ELR (cell line): ENCODE data around the gene NCAPH2.

Experiments
- DNase-seq: peaks from one replicate; pipeline ENCODE4 v3.0.0-alpha.2; 2015; ENCODE audit warnings: low read depth

The NCAPH2 gene

GRCh38 chr22:50507991-50508884, at the start of gene NCAPH2:
TSS of gene NCAPH2 (plus strand) at chr22:50508224. CDS start at chr22:50508338, 114 bp downstream.
- peak; percentile 98 for DNase-seq

GRCh38 chr22:50459016-50459415, 49.0 kb upstream of the NCAPH2 start:
- no peak for DNase-seq

GRCh38 chr22:50459496-50460140, 48.4 kb upstream of the NCAPH2 start:
- DNase-seq, result no peak

- DNase-seq, result no peak
These were observed 47.1 kb upstream of the NCAPH2 start for GRCh38 chr22:50460938-50461337.

- no peak for DNase-seq
These were observed 46.5 kb upstream of the NCAPH2 start for GRCh38 chr22:50461536-50461935.

- DNase-seq, result no peak
These were observed 46.0 kb upstream of the NCAPH2 start for GRCh38 chr22:50461979-50462540.

- DNase-seq, result no peak
These were observed 44.7 kb upstream of the NCAPH2 start for GRCh38 chr22:50463188-50463900.

- no peak for DNase-seq
These were observed 43.6 kb upstream of the NCAPH2 start for GRCh38 chr22:50464451-50464850.

- DNase-seq, result no peak
These were observed 42.7 kb upstream of the NCAPH2 start for GRCh38 chr22:50465066-50465930.

- DNase-seq, result no peak
These were observed 40.7 kb upstream of the NCAPH2 start for GRCh38 chr22:50467341-50467740.

- DNase-seq, result no peak
These were observed 40.1 kb upstream of the NCAPH2 start for GRCh38 chr22:50467773-50468440.

- no peak for DNase-seq
These were observed 39.4 kb upstream of the NCAPH2 start for GRCh38 chr22:50468626-50469025.

GRCh38 chr22:50469377-50470305, 38.4 kb upstream of the NCAPH2 start:
- peak; percentile 72 for DNase-seq

GRCh38 chr22:50470491-50470890, 37.5 kb upstream of the NCAPH2 start:
- no peak for DNase-seq

- DNase-seq, result no peak
These were observed 36.7 kb upstream of the NCAPH2 start for GRCh38 chr22:50471197-50471847.

GRCh38 chr22:50471962-50472361, 36.1 kb upstream of the NCAPH2 start:
- DNase-seq, result no peak

GRCh38 chr22:50473088-50473487, 34.9 kb upstream of the NCAPH2 start:
- peak; percentile 41 for DNase-seq

- peak; percentile 61 for DNase-seq
These were observed 34.0 kb upstream of the NCAPH2 start for GRCh38 chr22:50473855-50474671.
